Measurements from ENCODE around the gene PRRT1B. TPM values are rescaled to one million over a fixed set of nuclear protein-coding genes. Genes with fewer than 3 reads are reported as not detected.

Gene PRRT1B
- polyA plus RNA-seq, 2 donors, result not detected

GRCh38 chr9:131598121-131598520 is 52.8 kb downstream of the PRRT1B start:
- H3K27ac ChIP-seq (ENCODE audit: low read depth in 2 of 2, low read length in 1 of 2), result no peak overlapping the region
- 82 to 89% methylated on average over 17 of the region's 17 CpGs for WGBS, 2 donors
- H3K9me3 ChIP-seq (ENCODE audit: control insufficient read depth in 2 of 2, insufficient read depth in 1 of 2, low read depth in 1 of 2, low read length in 1 of 2), result no peaks in the 10 kb centered on the region
- H3K27me3 ChIP-seq (ENCODE audit: control insufficient read depth in 1 of 2, insufficient read depth in 2 of 2, low read length in 2 of 2), result no peaks in the 10 kb centered on the region
- H3K4me3 ChIP-seq (ENCODE audit: low read depth in 1 of 2, low read length in 2 of 2), result no peak overlapping the region
- no peaks in the 10 kb centered on the region for H3K4me1 ChIP-seq (ENCODE audit: control insufficient read depth in 2 of 2, insufficient read depth in 2 of 2, low read length in 1 of 2)
- peaks cover 15 to 51% of the 10 kb centered on the region in 2 donors for H3K36me3 ChIP-seq (ENCODE audit: control insufficient read depth in 2 of 2, insufficient read depth in 2 of 2, low read length in 1 of 2)

GRCh38 chr9:131601683-131602181 is 56.4 kb downstream of the PRRT1B start:
- H3K36me3 ChIP-seq (ENCODE audit: control insufficient read depth in 2 of 2, insufficient read depth in 2 of 2, low read length in 1 of 2), result peaks cover 13 to 39% of the 10 kb centered on the region in 2 donors
- WGBS, 2 donors, result 92 to 95% methylated on average over 14 of the region's 14 CpGs

GRCh38 chr9:131603199-131603598 is 57.9 kb downstream of the PRRT1B start:
- no peak overlapping the region for H3K27ac ChIP-seq (ENCODE audit: low read depth in 2 of 2, low read length in 1 of 2)
- no peaks in the 10 kb centered on the region for H3K9me3 ChIP-seq (ENCODE audit: control insufficient read depth in 2 of 2, insufficient read depth in 1 of 2, low read depth in 1 of 2, low read length in 1 of 2)
- H3K4me3 ChIP-seq (ENCODE audit: low read depth in 1 of 2, low read length in 2 of 2), result no peak overlapping the region
- H3K36me3 ChIP-seq (ENCODE audit: control insufficient read depth in 2 of 2, insufficient read depth in 2 of 2, low read length in 1 of 2), result peaks cover 11 to 33% of the 10 kb centered on the region in 2 donors
- no peaks in the 10 kb centered on the region for H3K27me3 ChIP-seq (ENCODE audit: control insufficient read depth in 1 of 2, insufficient read depth in 2 of 2, low read length in 2 of 2)
- 87 to 90% methylated on average over 9 of the region's 9 CpGs for WGBS, 2 donors
- peaks cover 0 to under 1% of the 10 kb centered on the region in 2 donors for H3K4me1 ChIP-seq (ENCODE audit: control insufficient read depth in 2 of 2, insufficient read depth in 2 of 2, low read length in 1 of 2)

More at GRCh38 chr9:131601683-131602181, 56.4 kb downstream of the PRRT1B start:
- no peaks in the 10 kb centered on the region for H3K9me3 ChIP-seq (ENCODE audit: control insufficient read depth in 2 of 2, insufficient read depth in 1 of 2, low read depth in 1 of 2, low read length in 1 of 2)
- H3K27ac ChIP-seq (ENCODE audit: low read depth in 2 of 2, low read length in 1 of 2), result no peak overlapping the region
- no peaks in the 10 kb centered on the region for H3K27me3 ChIP-seq (ENCODE audit: control insufficient read depth in 1 of 2, insufficient read depth in 2 of 2, low read length in 2 of 2)
- no peak overlapping the region for H3K4me3 ChIP-seq (ENCODE audit: low read depth in 1 of 2, low read length in 2 of 2)
- H3K4me1 ChIP-seq (ENCODE audit: control insufficient read depth in 2 of 2, insufficient read depth in 2 of 2, low read length in 1 of 2), result no peaks in the 10 kb centered on the region

GRCh38 chr9:131603711-131604439 is 58.6 kb downstream of the PRRT1B start:
- Histone ChIP-seq H3K4me3 (ENCODE audit: low read depth in 1 of 2, low read length in 2 of 2) (no peak overlapping the region), H3K27me3 (ENCODE audit: control insufficient read depth in 1 of 2, insufficient read depth in 2 of 2, low read length in 2 of 2) (no peaks in the 10 kb centered on the region), H3K9me3 (ENCODE audit: control insufficient read depth in 2 of 2, insufficient read depth in 1 of 2, low read depth in 1 of 2, low read length in 1 of 2) (no peaks in the 10 kb centered on the region), H3K36me3 (ENCODE audit: control insufficient read depth in 2 of 2, insufficient read depth in 2 of 2, low read length in 1 of 2) (peaks cover 9 to 28% of the 10 kb centered on the region in 2 donors), H3K4me1 (ENCODE audit: control insufficient read depth in 2 of 2, insufficient read depth in 2 of 2, low read length in 1 of 2) (peaks cover 0 to 6% of the 10 kb centered on the region in 2 donors), H3K27ac (ENCODE audit: low read depth in 2 of 2, low read length in 1 of 2) (no peak overlapping the region)
- WGBS, 2 donors, result 92 to 93% methylated on average over 16 of the region's 16 CpGs

- Histone ChIP-seq H3K9me3 (ENCODE audit: control insufficient read depth in 2 of 2, insufficient read depth in 1 of 2, low read depth in 1 of 2, low read length in 1 of 2) (no peaks in the 10 kb centered on the region), H3K27ac (ENCODE audit: low read depth in 2 of 2, low read length in 1 of 2) (no peak overlapping the region), H3K4me3 (ENCODE audit: low read depth in 1 of 2, low read length in 2 of 2) (no peak overlapping the region), H3K36me3 (ENCODE audit: control insufficient read depth in 2 of 2, insufficient read depth in 2 of 2, low read length in 1 of 2) (peaks cover 6 to 24% of the 10 kb centered on the region in 2 donors), H3K4me1 (ENCODE audit: control insufficient read depth in 2 of 2, insufficient read depth in 2 of 2, low read length in 1 of 2) (peaks cover 0 to 13% of the 10 kb centered on the region in 2 donors), H3K27me3 (ENCODE audit: control insufficient read depth in 1 of 2, insufficient read depth in 2 of 2, low read length in 2 of 2) (no peaks in the 10 kb centered on the region)
- WGBS, 2 donors, result 76 to 84% methylated on average over 9 of the region's 9 CpGs
Observed at GRCh38 chr9:131605770-131606590, 60.7 kb downstream of the PRRT1B start.

- H3K27me3 ChIP-seq (ENCODE audit: control insufficient read depth in 1 of 2, insufficient read depth in 2 of 2, low read length in 2 of 2), result no peaks in the 10 kb centered on the region
- peaks cover 2 to 13% of the 10 kb centered on the region in 2 donors for H3K4me1 ChIP-seq (ENCODE audit: control insufficient read depth in 2 of 2, insufficient read depth in 2 of 2, low read length in 1 of 2)
- no peaks in the 10 kb centered on the region for H3K9me3 ChIP-seq (ENCODE audit: control insufficient read depth in 2 of 2, insufficient read depth in 1 of 2, low read depth in 1 of 2, low read length in 1 of 2)
- no peak overlapping the region for H3K27ac ChIP-seq (ENCODE audit: low read depth in 2 of 2, low read length in 1 of 2)
- H3K4me3 ChIP-seq (ENCODE audit: low read depth in 1 of 2, low read length in 2 of 2), result no peak overlapping the region
- peaks cover 6 to 24% of the 10 kb centered on the region in 2 donors for H3K36me3 ChIP-seq (ENCODE audit: control insufficient read depth in 2 of 2, insufficient read depth in 2 of 2, low read length in 1 of 2)
- 89 to 93% methylated on average over 13 of the region's 13 CpGs for WGBS, 2 donors
Observed at GRCh38 chr9:131606896-131607567, 61.7 kb downstream of the PRRT1B start.

GRCh38 chr9:131607591-131607990 is 62.3 kb downstream of the PRRT1B start:
- no peaks in the 10 kb centered on the region for H3K9me3 ChIP-seq (ENCODE audit: control insufficient read depth in 2 of 2, insufficient read depth in 1 of 2, low read depth in 1 of 2, low read length in 1 of 2)
- H3K27me3 ChIP-seq (ENCODE audit: control insufficient read depth in 1 of 2, insufficient read depth in 2 of 2, low read length in 2 of 2), result no peaks in the 10 kb centered on the region
- H3K36me3 ChIP-seq (ENCODE audit: control insufficient read depth in 2 of 2, insufficient read depth in 2 of 2, low read length in 1 of 2), result peaks cover 6 to 28% of the 10 kb centered on the region in 2 donors
- peaks cover 2 to 13% of the 10 kb centered on the region in 2 donors for H3K4me1 ChIP-seq (ENCODE audit: control insufficient read depth in 2 of 2, insufficient read depth in 2 of 2, low read length in 1 of 2)
- H3K4me3 ChIP-seq (ENCODE audit: low read depth in 1 of 2, low read length in 2 of 2), result no peak overlapping the region
- 81 to 88% methylated on average over 8 of the region's 8 CpGs for WGBS, 2 donors
- H3K27ac ChIP-seq (ENCODE audit: low read depth in 2 of 2, low read length in 1 of 2), result peak overlapping the region in 1 of 2 donors; percentile 53

- no peaks in the 10 kb centered on the region for H3K27me3 ChIP-seq (ENCODE audit: control insufficient read depth in 1 of 2, insufficient read depth in 2 of 2, low read length in 2 of 2)
- no peaks in the 10 kb centered on the region for H3K9me3 ChIP-seq (ENCODE audit: control insufficient read depth in 2 of 2, insufficient read depth in 1 of 2, low read depth in 1 of 2, low read length in 1 of 2)
- peaks cover 2 to 13% of the 10 kb centered on the region in 2 donors for H3K4me1 ChIP-seq (ENCODE audit: control insufficient read depth in 2 of 2, insufficient read depth in 2 of 2, low read length in 1 of 2)
- H3K4me3 ChIP-seq (ENCODE audit: low read depth in 1 of 2, low read length in 2 of 2), result no peak overlapping the region
- peak overlapping the region; percentile 57 to 75 for H3K27ac ChIP-seq (ENCODE audit: low read depth in 2 of 2, low read length in 1 of 2)
- H3K36me3 ChIP-seq (ENCODE audit: control insufficient read depth in 2 of 2, insufficient read depth in 2 of 2, low read length in 1 of 2), result peaks cover 3 to 27% of the 10 kb centered on the region in 2 donors
- WGBS, 2 donors, result 26 to 32% methylated on average over 12 of the region's 12 CpGs
Observed at GRCh38 chr9:131608493-131609037, 63.2 kb downstream of the PRRT1B start.
